WTC11 (cell line): ENCODE results near the gene FOXO1. TPM values are rescaled to one million over a fixed set of nuclear protein-coding genes. Genes with fewer than 3 reads are reported as not detected.

Source experiments
- ATAC-seq: fragments of 200-7000 bp; cut with Tn5 transposase; 2 replicates; pipeline ENCODE4 v1.10.0; 2021; ENCODE audit warnings: mild to moderate bottlenecking, moderate library complexity
- CTCF ChIA-PET: fragments of 300-600 bp; sonication (Branson Sonifier 250); formaldehyde crosslinking; loops from one replicate; lab custom pipeline; 2021; ENCODE audit warnings: antibody characterized with exemption; lab: Charles Lee
- POLR2A ChIA-PET: fragments of 350-600 bp; sonication (Branson Sonifier 250); formaldehyde crosslinking; loops from one replicate; lab custom pipeline; 2021; ENCODE audit warnings: antibody characterized with exemption; lab: Charles Lee
- DNase-seq: peaks from one replicate; pipeline ENCODE4 v3.0.0; 2021; ENCODE audit warnings: low spot score
- H3K27ac Mint-ChIP-seq: 2 replicates; pipeline ENCODE4 v1.8.0; 2021; ENCODE audit warnings: mixed read lengths
- H3K27me3 Mint-ChIP-seq: 2 replicates; pipeline ENCODE4 v1.8.0; 2021; ENCODE audit warnings: low read depth, mild to moderate bottlenecking, moderate library complexity, mixed read lengths
- H3K36me3 Mint-ChIP-seq: 2 replicates; pipeline ENCODE4 v1.8.0; 2021; ENCODE audit warnings: mixed read lengths
- H3K4me1 Mint-ChIP-seq: 2 replicates; pipeline ENCODE4 v1.8.0; 2022; ENCODE audit warnings: mixed read lengths
- H3K4me3 Mint-ChIP-seq: 2 replicates; pipeline ENCODE4 v1.8.0; 2021; ENCODE audit warnings: mild to moderate bottlenecking, moderate library complexity, mixed read lengths
- H3K9me3 Mint-ChIP-seq: 2 replicates; pipeline ENCODE4 v1.8.0; 2021; ENCODE audit warnings: mixed read lengths
- E2F1 ChIP-seq: sonication (generic); formaldehyde crosslinking; IDR thresholded peaks from 2 replicates; pipeline ENCODE4 v1.8.0; 2022; ENCODE audit warnings: mild to moderate bottlenecking, missing genetic modification reagents
- EMX1 ChIP-seq: fragments of 250-450 bp; sonication (Bioruptor Pico); IDR thresholded peaks from 2 replicates; pipeline ENCODE4 v1.8.0; 2021; ENCODE audit warnings: mild to moderate bottlenecking
- FOXK1 ChIP-seq: sonication (generic); formaldehyde crosslinking; IDR thresholded peaks from 2 replicates; pipeline ENCODE4 v1.8.0; 2022; ENCODE audit warnings: mild to moderate bottlenecking, moderate library complexity, missing genetic modification reagents
- GTF2I ChIP-seq: fragments of 250-450 bp; sonication (Bioruptor Pico); conservative IDR thresholded peaks from 2 replicates; pipeline ENCODE4 v1.4.0; 2021; ENCODE audit warnings: mild to moderate bottlenecking
- IRF2 ChIP-seq: sonication (generic); formaldehyde crosslinking; IDR thresholded peaks from 2 replicates; pipeline ENCODE4 v1.8.0; 2022; ENCODE audit warnings: low read depth, missing genetic modification reagents, borderline replicate concordance
- JAZF1 ChIP-seq: fragments of 250-450 bp; sonication (Bioruptor Pico); IDR thresholded peaks from 2 replicates; pipeline ENCODE4 v1.9.0; 2021; ENCODE audit warnings: moderate library complexity, mild to moderate bottlenecking, inconsistent platforms
- MLX ChIP-seq: sonication (generic); formaldehyde crosslinking; IDR thresholded peaks from 2 replicates; pipeline ENCODE4 v1.8.1; 2023; ENCODE audit warnings: mild to moderate bottlenecking, missing genetic modification reagents, moderate library complexity
- MXD4 ChIP-seq: fragments of 250-450 bp; sonication (Bioruptor Pico); IDR thresholded peaks from 2 replicates; pipeline ENCODE4 v1.8.0; 2021; ENCODE audit warnings: mild to moderate bottlenecking, moderate library complexity, borderline replicate concordance
- NFE2L1 ChIP-seq: sonication (generic); formaldehyde crosslinking; IDR thresholded peaks from 2 replicates; pipeline ENCODE4 v1.8.1; 2023; ENCODE audit warnings: missing genetic modification reagents
- NR3C1 ChIP-seq: sonication (generic); formaldehyde crosslinking; conservative IDR thresholded peaks from 2 replicates; pipeline ENCODE4 v1.8.1; 2023; ENCODE audit warnings: low read depth, mild to moderate bottlenecking, missing genetic modification reagents
- OVOL2 ChIP-seq: fragments of 250-450 bp; sonication (Bioruptor Pico); IDR thresholded peaks from 2 replicates; pipeline ENCODE4 v1.9.0; 2021; ENCODE audit warnings: mild to moderate bottlenecking, borderline replicate concordance
- PRRX2 ChIP-seq: fragments of 250-450 bp; sonication (Bioruptor Pico); IDR thresholded peaks from 2 replicates; pipeline ENCODE4 v1.8.0; 2021; ENCODE audit warnings: mild to moderate bottlenecking
- RORB ChIP-seq: fragments of 250-450 bp; sonication (Bioruptor Pico); IDR thresholded peaks from 2 replicates; pipeline ENCODE4 v1.9.0; 2021; ENCODE audit warnings: mild to moderate bottlenecking
- STAT6 ChIP-seq: sonication (generic); formaldehyde crosslinking; conservative IDR thresholded peaks from 2 replicates; pipeline ENCODE4 v1.8.1; 2023; ENCODE audit warnings: mild to moderate bottlenecking, low read depth, missing genetic modification reagents, moderate library complexity
- TEAD1 ChIP-seq: sonication (generic); formaldehyde crosslinking; IDR thresholded peaks from 2 replicates; pipeline ENCODE4 v1.8.0; 2022; ENCODE audit warnings: mild to moderate bottlenecking, missing genetic modification reagents
- USF1 ChIP-seq: sonication (generic); formaldehyde crosslinking; IDR thresholded peaks from 2 replicates; pipeline ENCODE4 v1.8.0; 2022; ENCODE audit warnings: mild to moderate bottlenecking, missing genetic modification reagents
- ZMAT4 ChIP-seq: fragments of 250-450 bp; sonication (Bioruptor Pico); IDR thresholded peaks from 2 replicates; pipeline ENCODE4 v1.9.0; 2021; ENCODE audit warnings: mild to moderate bottlenecking
- ZNF138 ChIP-seq: sonication (generic); formaldehyde crosslinking; conservative IDR thresholded peaks from 2 replicates; pipeline ENCODE4 v1.8.1; 2022; ENCODE audit warnings: mild to moderate bottlenecking, moderate library complexity, missing genetic modification reagents
- ZNF317 ChIP-seq: sonication (generic); formaldehyde crosslinking; IDR thresholded peaks from 2 replicates; pipeline ENCODE4 v1.8.1; 2023; ENCODE audit warnings: low read depth, mild to moderate bottlenecking, moderate library complexity, missing genetic modification reagents, borderline replicate concordance
- ZNF423 ChIP-seq: fragments of 250-450 bp; sonication (Bioruptor Pico); IDR thresholded peaks from 2 replicates; pipeline ENCODE4 v2.1.2; 2022; ENCODE audit warnings: mild to moderate bottlenecking, moderate library complexity
- ZNF512 ChIP-seq: sonication (generic); formaldehyde crosslinking; IDR thresholded peaks from 2 replicates; pipeline ENCODE4 v1.8.1; 2022; ENCODE audit warnings: missing genetic modification reagents, borderline replicate concordance
- total RNA-seq: library from RNA; stranded (reverse); gene quantifications from 3 replicates; pipeline ENCODE4 v1.2.3, GENCODE V29; 2021

The FOXO1 gene
- total RNA-seq, 1 experiment from 2014 or later, result 37.9 TPM

GRCh38 chr13:40706439-40706838 lies 40.0 kb upstream of the FOXO1 start (continued):
- TF ChIP-seq E2F1 (no peak), MLX (CRISPR knock-in tag) (no peak), ZNF423 (CRISPR knock-in tag) (no peak), ZNF512 (no peak), MXD4 (CRISPR knock-in tag) (no peak)

GRCh38 chr13:40697711-40698110 lies 31.3 kb upstream of the FOXO1 start:
- POLR2A ChIA-PET, result no interaction called here
- H3K9me3 Mint-ChIP-seq, result peaks cover 3% of the 10 kb centered on the region; the same call in 1 of the 2 replicates
- no peaks in the 10 kb centered on the region for H3K36me3 Mint-ChIP-seq
- ATAC-seq (no peak), DNase-seq (no peak)
- H3K27me3 Mint-ChIP-seq, result peaks cover 53% of the 10 kb centered on the region
- H3K4me1 Mint-ChIP-seq, result peaks cover 12% of the 10 kb centered on the region
- no peak overlapping the region for H3K27ac Mint-ChIP-seq
- CTCF ChIA-PET, result interaction anchor here (1.3 to 1.4 kb wide), 2 partner anchors 15 to 80 kb away, joined by 3 to 5 read pairs; no protein-coding TSS in a partner anchor
- TF ChIP-seq GTF2I (CRISPR knock-in tag) (no peak), JAZF1 (CRISPR knock-in tag) (no peak), USF1 (CRISPR knock-in tag) (no peak), IRF2 (CRISPR knock-in tag) (no peak), NR3C1 (CRISPR knock-in tag) (no peak), FOXK1 (CRISPR knock-in tag) (no peak), MXD4 (CRISPR knock-in tag) (no peak), ZNF423 (CRISPR knock-in tag) (no peak), OVOL2 (CRISPR knock-in tag) (no peak), EMX1 (CRISPR knock-in tag) (no peak), ZNF317 (CRISPR knock-in tag) (no peak), STAT6 (CRISPR knock-in tag) (no peak), PRRX2 (CRISPR knock-in tag) (no peak), TEAD1 (CRISPR knock-in tag) (no peak), RORB (CRISPR knock-in tag) (no peak), ZNF138 (CRISPR knock-in tag) (no peak), NFE2L1 (no peak), ZMAT4 (CRISPR knock-in tag) (no peak)
- no peak overlapping the region for H3K4me3 Mint-ChIP-seq
